H1 (cell line): ENCODE data around the gene HRH3. TPM values are rescaled to one million over a fixed set of nuclear protein-coding genes. Genes with fewer than 3 reads are reported as not detected.

Experiments
- ASH2L ChIP-seq: fragments of 200-600, 300-600 bp; sonication (generic); IDR thresholded peaks from one replicate; pipeline ENCODE4 v1.7.1; 2017; ENCODE audit warnings: low read length
- BACH1 ChIP-seq: IDR thresholded peaks from 2 replicates; pipeline ENCODE4 v1.6.1; 2012; ENCODE audit warnings: low read length, improper control_type of control experiment
- BCL11A ChIP-seq, 2 experiments: IDR thresholded peaks; one replicate each; pipeline ENCODE4 v1.6.1; 2011; ENCODE audit warnings: low read depth in 2 of 2, low read length in 2 of 2, mild to moderate bottlenecking in 2 of 2
- BRCA1 ChIP-seq: IDR thresholded peaks from 2 replicates; pipeline ENCODE4 v1.6.1; 2012; ENCODE audit warnings: low read depth, low read length, improper control_type of control experiment
- CEBPB ChIP-seq: IDR thresholded peaks from 2 replicates; pipeline ENCODE4 v1.6.1; 2012; ENCODE audit warnings: low read depth, low read length
- CHD2 ChIP-seq: IDR thresholded peaks from 2 replicates; pipeline ENCODE4 v1.6.1; 2012; ENCODE audit warnings: low read length, improper control_type of control experiment
- CREB1 ChIP-seq: IDR thresholded peaks from 2 replicates; pipeline ENCODE4 v1.6.1; 2012; ENCODE audit warnings: inconsistent platforms
- GABPA ChIP-seq: IDR thresholded peaks from 2 replicates; pipeline ENCODE4 v1.6.1; 2011; ENCODE audit warnings: mild to moderate bottlenecking, low read length, moderate library complexity, borderline replicate concordance; ENCODE audit not compliant: insufficient read depth
- HDAC2 ChIP-seq, 2 experiments: fragments of 300-600 bp in 1 of 2; sonication (generic) in 1 of 2; IDR thresholded peaks; 2 replicates each; pipeline ENCODE4 v1.6.1; 2011 to 2012; ENCODE audit warnings: low read depth in 2 of 2, low read length in 2 of 2, mild to moderate bottlenecking in 2 of 2, moderate library complexity in 2 of 2, borderline replicate concordance in 1 of 2, inconsistent platforms in 1 of 2
- JUND ChIP-seq: IDR thresholded peaks from 2 replicates; pipeline ENCODE4 v1.6.1; 2011; ENCODE audit warnings: mild to moderate bottlenecking, improper control_type of control experiment, low read length
- KDM1A ChIP-seq: fragments of 200-600, 300-600 bp; sonication (generic); IDR thresholded peaks from 2 replicates; pipeline ENCODE4 v1.7.1; 2016; ENCODE audit warnings: mild to moderate bottlenecking, low read length, borderline replicate concordance
- KDM4A ChIP-seq: IDR thresholded peaks from one replicate; pipeline ENCODE4 v1.7.1; 2012; ENCODE audit warnings: low read depth, mild to moderate bottlenecking, moderate library complexity, low read length, inconsistent platforms; ENCODE audit not compliant: severe bottlenecking
- KDM5A ChIP-seq: fragments of 200-600 bp; IDR thresholded peaks from 2 replicates; pipeline ENCODE4 v1.7.1; 2012; ENCODE audit warnings: mild to moderate bottlenecking, low read length, inconsistent platforms, mixed read lengths
- PHF8 ChIP-seq: fragments of 200-600 bp; sonication (generic); conservative IDR thresholded peaks from 2 replicates; pipeline ENCODE4 v1.7.1; 2012; ENCODE audit warnings: low read depth, mild to moderate bottlenecking, inconsistent platforms, low read length, moderate library complexity
- POLR2A ChIP-seq, 2 experiments: IDR thresholded peaks; 1 replicate in 1 of 2; 2 replicates in 1 of 2; pipeline ENCODE4 v1.6.1; 2011; ENCODE audit warnings: low read depth in 2 of 2, low read length in 2 of 2, mild to moderate bottlenecking in 2 of 2; ENCODE audit errors: control extremely low read depth in 1 of 2
- RBBP5 ChIP-seq: IDR thresholded peaks from 2 replicates; pipeline ENCODE4 v1.7.1; 2012; ENCODE audit warnings: low read depth, mild to moderate bottlenecking, inconsistent platforms, low read length, moderate library complexity, borderline replicate concordance
- SAP30 ChIP-seq: fragments of 300-600 bp; sonication (generic); IDR thresholded peaks from 2 replicates; pipeline ENCODE4 v1.7.1; 2012; ENCODE audit warnings: low read length, moderate library complexity, mild to moderate bottlenecking, inconsistent platforms; ENCODE audit not compliant: insufficient read depth, insufficient replicate concordance
- SIN3A ChIP-seq, 2 experiments: IDR thresholded peaks in 1 of 2; conservative IDR thresholded peaks in 1 of 2; 2 replicates each; pipeline ENCODE4 v1.6.1; 2011 to 2012; ENCODE audit warnings: low read length in 2 of 2, improper control_type of control experiment in 1 of 2, low read depth in 1 of 2, mild to moderate bottlenecking in 1 of 2
- SP1 ChIP-seq: IDR thresholded peaks from 2 replicates; pipeline ENCODE4 v1.6.1; 2011; ENCODE audit warnings: low read depth, low read length
- SP2 ChIP-seq: IDR thresholded peaks from 2 replicates; pipeline ENCODE4 v1.6.1; 2012; ENCODE audit warnings: mild to moderate bottlenecking, low read length, inconsistent platforms
- SRF ChIP-seq: IDR thresholded peaks from 2 replicates; pipeline ENCODE4 v1.6.1; 2011; ENCODE audit warnings: mild to moderate bottlenecking, low read depth, low read length, moderate library complexity
- TAF1 ChIP-seq: IDR thresholded peaks from 2 replicates; pipeline ENCODE4 v1.6.1; 2011; ENCODE audit warnings: mild to moderate bottlenecking, low read depth, low read length
- TAF7 ChIP-seq: optimal IDR thresholded peaks from 2 replicates; pipeline ENCODE3; 2011; ENCODE audit warnings: low read depth, mild to moderate bottlenecking, inconsistent platforms, low read length, moderate library complexity, borderline replicate concordance
- TBP ChIP-seq: IDR thresholded peaks from 2 replicates; pipeline ENCODE4 v1.6.1; 2011; ENCODE audit warnings: low read depth, low read length, improper control_type of control experiment
- YY1 ChIP-seq: IDR thresholded peaks from 2 replicates; pipeline ENCODE4 v1.6.1; 2011; ENCODE audit warnings: low read depth, mild to moderate bottlenecking, low read length
- polyA plus RNA-seq, 7 experiments: library from polyadenylated mRNA; depleted of rRNA in 3 of 7; stranded (reverse) in 5 of 7; unstranded in 2 of 7; fragments of >200 nt in 5 of 7; fragments of 200-250 nt in 2 of 7; gene quantifications; 1 replicate in 5 of 7; 2 replicates in 1 of 7; 4 replicates in 1 of 7; pipeline versions ENCODE4 v1.2.1 to v1.2.3, GENCODE V29; 2011 to 2013; ENCODE audit warnings: missing spikeins in 2 of 7, mixed read lengths in 2 of 7
- total RNA-seq: library from RNA; stranded (reverse); fragmentation: NEBNext Ultra II Directional; extraction: Animal tissue kit (Norgen Biotek cat#: 25700); gene quantifications from 2 replicates; pipeline ENCODE4 v1.2.1, GENCODE V29; 2021

HRH3 gene
- total and polyA plus RNA-seq, 2 of the 8 experiments (the other 6 are each of a cell fraction or from before 2014, with no cell fraction given), result 2.0 to 4.5 TPM

DNA sequence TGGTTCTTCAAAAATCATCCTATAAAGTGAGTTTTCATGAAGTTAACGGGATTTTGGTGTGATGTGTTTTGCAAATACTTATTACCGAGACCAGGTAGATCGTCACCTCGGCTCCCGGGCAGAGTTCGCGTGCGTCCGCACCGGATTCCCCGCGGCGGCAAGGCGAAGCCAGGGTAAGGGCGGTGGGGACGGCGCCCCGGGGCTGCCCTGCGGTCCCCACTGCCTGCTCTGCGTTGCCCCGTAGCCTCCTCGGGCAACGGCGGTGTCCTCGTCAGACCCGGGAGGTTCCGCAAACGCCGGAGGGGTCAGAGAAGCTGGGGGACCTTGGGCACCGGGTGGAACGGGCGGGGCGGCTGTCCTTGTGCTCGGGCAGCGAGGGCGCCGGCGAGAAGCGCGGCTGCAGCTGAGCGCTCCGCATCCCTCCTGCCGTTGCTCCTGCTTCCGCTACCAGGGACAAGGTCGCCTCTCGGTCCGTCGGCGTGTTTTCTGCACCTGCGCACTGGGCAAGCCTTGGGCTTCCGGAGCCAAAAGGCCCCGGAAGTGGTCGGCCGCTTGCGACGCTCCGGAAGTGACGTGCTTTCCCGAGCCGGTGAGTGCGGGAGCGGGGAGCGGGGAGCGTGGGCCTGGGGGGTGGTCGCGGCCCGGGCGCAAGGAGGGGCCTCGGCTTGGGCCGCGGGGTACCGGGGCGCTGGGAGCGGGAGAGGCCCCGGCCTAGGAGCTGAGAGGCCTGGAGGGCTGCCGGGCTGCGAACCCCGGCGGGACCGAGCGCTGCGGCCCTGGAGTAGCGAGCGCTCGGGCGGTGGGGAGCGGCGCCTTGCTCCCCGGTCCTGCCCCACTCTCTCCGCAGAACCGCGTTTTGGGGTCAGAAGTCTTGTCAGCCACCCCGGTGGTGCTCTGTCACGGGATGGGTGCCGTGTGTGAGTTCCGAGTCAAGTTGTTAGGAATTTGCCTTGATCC lies 37.3 kb downstream of the HRH3 start, which contains the start of gene MTG2 (continued):
- TF ChIP-seq CREB1 (peak; percentile 97), SIN3A (conservative IDR thresholded peaks at IDR 0.05 in 1 of 2, IDR thresholded peaks at IDR 0.05 in 1 of 2; ENCODE audit: low read depth in 1 of 2, low read length in 2 of 2) (peak in 1 of 2 experiments; percentile 18; a peak in 2 of 4 replicates), SRF (peak; percentile 68), KDM5A (peak; percentile 56; the same call in 1 of the 2 replicates), CEBPB (no peak), SAP30 (no peak), SP1 (no peak), KDM4A (peak; percentile 56), ASH2L (peak; percentile 98), GABPA (peak; percentile 95), PHF8 (peak; percentile 93), BRCA1 (no peak), KDM1A (no peak), POLR2A (IDR thresholded peaks at IDR 0.05; ENCODE audit: control extremely low read depth in 1 of 2, low read depth in 2 of 2, low read length in 2 of 2) (peak; percentile 70 to 87), CHD2 (no peak), TAF1 (peak; percentile 89), TAF7 (peak; percentile 60), BCL11A (IDR thresholded peaks at IDR 0.05; ENCODE audit: low read depth in 2 of 2, low read length in 2 of 2) (no peak), RBBP5 (peak; percentile 92; the same call in 1 of the 2 replicates), TBP (peak; percentile 84), SP2 (no peak), YY1 (0 out of 2 replicates have a peak, but pooled peaks have one; percentile 24), BACH1 (no peak), JUND (peak; percentile 23; the same call in 1 of the 2 replicates), HDAC2 (IDR thresholded peaks at IDR 0.05; ENCODE audit: borderline replicate concordance in 1 of 2, low read depth in 2 of 2, low read length in 2 of 2) (peak in 1 of 2 experiments; percentile 22; a peak in 1 of 4 replicates)
